Trophoblast cell (in vitro differentiated cells and primary cell): Measurements from ENCODE around the gene RBM20.
A peak's percentile ranks its signal among the peaks of the same experiment; 100 is the strongest.

Experiments
- DNase-seq, 2 donors: peaks; one replicate each; pipeline ENCODE4 v3.0.0-alpha.2; 2016
- H2AFZ ChIP-seq: 2 replicates; pipeline ENCODE4 v1.6.1; 2013; ENCODE audit warnings: low read length, moderate library complexity, mild to moderate bottlenecking; ENCODE audit not compliant: insufficient read depth, poor library complexity
- H2AK5ac ChIP-seq: 2 replicates; pipeline ENCODE4 v1.6.1; 2013; ENCODE audit warnings: mild to moderate bottlenecking, low read length
- H2BK120ac ChIP-seq: 2 replicates; pipeline ENCODE4 v1.6.1; 2013; ENCODE audit warnings: low read length, mild to moderate bottlenecking, moderate library complexity; ENCODE audit not compliant: insufficient read depth, poor library complexity
- H2BK12ac ChIP-seq: 2 replicates; pipeline ENCODE4 v1.6.1; 2013; ENCODE audit warnings: mild to moderate bottlenecking, low read length, moderate library complexity
- H2BK5ac ChIP-seq: 2 replicates; pipeline ENCODE4 v1.6.1; 2013; ENCODE audit warnings: low read length, low read depth, moderate library complexity, mild to moderate bottlenecking; ENCODE audit not compliant: poor library complexity
- H3K14ac ChIP-seq: 2 replicates; pipeline ENCODE4 v1.6.1; 2013; ENCODE audit warnings: mild to moderate bottlenecking, low read length
- H3K18ac ChIP-seq: 2 replicates; pipeline ENCODE4 v1.6.1; 2013; ENCODE audit warnings: mild to moderate bottlenecking, low read length
- H3K23ac ChIP-seq: 2 replicates; pipeline ENCODE4 v1.6.1; 2013; ENCODE audit warnings: low read length
- H3K27ac ChIP-seq: 2 replicates; pipeline ENCODE4 v1.5.1; 2013; ENCODE audit warnings: low read depth, mild to moderate bottlenecking, inconsistent platforms, low read length, moderate library complexity
- H3K27me3 ChIP-seq: 2 replicates; pipeline ENCODE4 v1.6.1; 2013; ENCODE audit warnings: inconsistent platforms, mild to moderate bottlenecking, low read length, moderate library complexity; ENCODE audit not compliant: insufficient read depth
- H3K36me3 ChIP-seq, 2 experiments: 1 replicate in 1 of 2; 2 replicates in 1 of 2; pipeline ENCODE4 v1.6.1; 2013; ENCODE audit warnings: low read length in 2 of 2, mild to moderate bottlenecking in 2 of 2, moderate library complexity in 1 of 2; ENCODE audit not compliant: insufficient read depth in 2 of 2, control insufficient read depth in 1 of 2
- H3K4ac ChIP-seq: 2 replicates; pipeline ENCODE4 v1.6.1; 2013; ENCODE audit warnings: low read depth, mild to moderate bottlenecking, low read length, moderate library complexity
- H3K4me1 ChIP-seq, 2 experiments: 1 replicate in 1 of 2; 2 replicates in 1 of 2; pipeline ENCODE4 v1.6.1; 2013; ENCODE audit warnings: low read length in 2 of 2, mild to moderate bottlenecking in 2 of 2, moderate library complexity in 1 of 2; ENCODE audit not compliant: insufficient read depth in 2 of 2, control insufficient read depth in 1 of 2
- H3K4me2 ChIP-seq: 2 replicates; pipeline ENCODE4 v1.6.1; 2013; ENCODE audit warnings: inconsistent platforms, mild to moderate bottlenecking, low read length, moderate library complexity
- H3K4me3 ChIP-seq: 2 replicates; pipeline ENCODE4 v1.5.1; 2013; ENCODE audit warnings: mild to moderate bottlenecking, low read depth, low read length, inconsistent platforms
- H3K79me1 ChIP-seq: one replicate; pipeline ENCODE4 v1.6.1; 2013; ENCODE audit warnings: low read length
- H3K79me2 ChIP-seq: 2 replicates; pipeline ENCODE4 v1.6.1; 2013; ENCODE audit warnings: low read length, mild to moderate bottlenecking; ENCODE audit not compliant: control insufficient read depth, insufficient read depth, poor library complexity
- H3K9ac ChIP-seq: 2 replicates; pipeline ENCODE4 v1.6.1; 2013; ENCODE audit warnings: mild to moderate bottlenecking, low read length
- H3K9me3 ChIP-seq: 2 replicates; pipeline ENCODE4 v1.6.1; 2013; ENCODE audit warnings: low read depth, mild to moderate bottlenecking, control low read depth, inconsistent platforms, low read length; ENCODE audit not compliant: insufficient read depth
- H4K12ac ChIP-seq: 2 replicates; pipeline ENCODE4 v1.6.1; 2013; ENCODE audit warnings: low read depth, mild to moderate bottlenecking, low read length, moderate library complexity
- H4K8ac ChIP-seq: 2 replicates; pipeline ENCODE4 v1.6.1; 2013; ENCODE audit warnings: low read depth, mild to moderate bottlenecking, low read length, moderate library complexity
- H4K91ac ChIP-seq: one replicate; pipeline ENCODE4 v1.6.1; 2013; ENCODE audit warnings: low read depth, mild to moderate bottlenecking, low read length, moderate library complexity
- WGBS: extraction: QIAGEN DNeasy Blood & Tissue Kit; methylation state at CpG from one replicate; pipeline ENCODE4 v1.1.7; 2013; ENCODE audit warnings: missing lambda C conversion rate; ENCODE audit not compliant: insufficient read length, insufficient coverage; ENCODE audit errors: extremely low coverage; 5-methylcytosine and 5-hydroxymethylcytosine counted together

RBM20 gene

DNA sequence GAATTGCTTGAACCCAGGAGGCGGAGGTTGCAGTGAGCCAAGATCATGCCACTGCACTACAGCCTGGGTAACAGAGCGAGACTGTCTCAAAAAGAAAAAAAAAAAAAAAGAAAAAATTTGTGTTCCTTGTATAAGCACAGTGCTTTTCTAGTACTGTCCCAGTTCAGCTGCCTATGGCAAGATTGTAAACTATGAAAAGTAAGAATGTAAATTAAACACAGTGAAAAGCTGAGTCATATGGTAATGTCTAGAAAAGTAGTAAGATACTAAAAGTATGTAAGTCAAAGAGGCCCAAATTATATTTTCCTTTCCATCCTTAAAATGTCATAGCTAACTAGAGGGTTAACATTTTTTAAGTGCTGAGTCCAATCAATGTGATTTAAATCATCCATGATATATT lies 42.8 kb downstream of the RBM20 start:
- no peak overlapping the region for H4K8ac ChIP-seq
- H3K27ac ChIP-seq, result no peak overlapping the region
- no peaks in the 10 kb centered on the region for H3K36me3 ChIP-seq
- no peak overlapping the region for H3K4me2 ChIP-seq
- H4K12ac ChIP-seq, result no peak overlapping the region
- H3K4ac ChIP-seq, result no peak overlapping the region
- no peaks in the 10 kb centered on the region for H3K27me3 ChIP-seq
- H2BK120ac ChIP-seq, result no peak overlapping the region
- no peak overlapping the region for H3K9ac ChIP-seq
- no peaks in the 10 kb centered on the region for H3K79me1 ChIP-seq
- no peak overlapping the region for H3K23ac ChIP-seq
- no peak overlapping the region for H2BK12ac ChIP-seq
- no peak overlapping the region for H2AK5ac ChIP-seq
- no peaks in the 10 kb centered on the region for H3K79me2 ChIP-seq
- H3K4me3 ChIP-seq, result no peak overlapping the region
- H3K4me1 ChIP-seq, result no peaks in the 10 kb centered on the region
- H3K14ac ChIP-seq, result no peak overlapping the region
- H3K18ac ChIP-seq, result no peak overlapping the region
- H4K91ac ChIP-seq, result no peak overlapping the region
- no peaks in the 10 kb centered on the region for H3K9me3 ChIP-seq
- no peak overlapping the region for H2BK5ac ChIP-seq
- H2AFZ ChIP-seq, result no peak overlapping the region
- DNase-seq, result peak in 1 of 2 donors; percentile 43
- no CpG with 5 or more reads among the region's 2 CpGs for WGBS

DNA sequence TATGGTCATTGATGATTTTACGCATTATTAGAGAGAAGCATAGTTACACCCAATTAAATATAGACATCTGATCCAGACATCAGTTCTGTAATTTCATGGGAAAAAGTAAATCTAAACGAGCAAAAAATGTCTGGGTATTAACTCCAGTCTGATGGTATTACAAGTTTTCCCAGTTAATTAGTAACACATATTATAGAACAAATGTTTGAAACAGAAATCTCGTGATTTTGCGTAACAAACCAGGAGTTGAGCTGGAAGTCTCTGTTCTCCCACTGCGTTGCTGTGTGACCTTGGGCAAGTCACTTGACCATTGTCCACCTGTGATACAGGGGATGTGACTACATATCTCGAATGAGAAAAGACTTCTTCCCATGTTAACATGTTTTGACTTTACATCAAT lies 43.3 kb downstream of the RBM20 start:
- H3K9me3 ChIP-seq, result no peaks in the 10 kb centered on the region
- no peaks in the 10 kb centered on the region for H3K36me3 ChIP-seq
- no peak overlapping the region for H3K27ac ChIP-seq
- no peak overlapping the region for H3K14ac ChIP-seq
- H3K4me1 ChIP-seq, result no peaks in the 10 kb centered on the region
- no peak overlapping the region for H3K18ac ChIP-seq
- WGBS, result no CpG with 5 or more reads among the region's 6 CpGs
- H3K23ac ChIP-seq, result no peak overlapping the region
- H2AK5ac ChIP-seq, result no peak overlapping the region
- no peak overlapping the region for H3K4me3 ChIP-seq
- no peak overlapping the region for H2AFZ ChIP-seq
- H3K79me1 ChIP-seq, result no peaks in the 10 kb centered on the region
- no peaks in the 10 kb centered on the region for H3K27me3 ChIP-seq
- DNase-seq, result no peak
- no peak overlapping the region for H3K4me2 ChIP-seq
- H4K12ac ChIP-seq, result no peak overlapping the region
- H4K8ac ChIP-seq, result no peak overlapping the region
- no peak overlapping the region for H2BK120ac ChIP-seq
- no peak overlapping the region for H4K91ac ChIP-seq
- no peak overlapping the region for H3K9ac ChIP-seq
- H3K79me2 ChIP-seq, result no peaks in the 10 kb centered on the region
- no peak overlapping the region for H2BK12ac ChIP-seq
- no peak overlapping the region for H2BK5ac ChIP-seq
- H3K4ac ChIP-seq, result no peak overlapping the region

DNA sequence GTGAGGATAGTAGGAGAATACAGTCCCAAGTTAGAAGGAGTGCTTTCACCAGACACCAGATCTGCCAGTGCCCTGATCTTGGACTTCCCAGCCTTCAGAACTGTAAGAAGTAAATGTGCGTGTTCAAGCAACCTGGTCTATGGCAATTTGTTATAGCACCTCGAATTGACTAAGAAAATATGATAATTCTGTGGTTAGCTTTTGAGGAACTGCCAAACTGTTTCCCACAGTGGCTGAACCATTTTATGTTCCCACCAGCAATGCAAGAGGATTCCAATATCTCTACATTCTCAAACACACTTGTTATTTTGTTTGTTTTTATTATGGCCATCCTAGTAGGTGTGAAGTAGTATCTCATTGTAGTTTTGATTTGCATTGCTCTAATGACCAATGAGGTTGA lies 47.0 kb downstream of the RBM20 start:
- no peaks in the 10 kb centered on the region for H3K79me2 ChIP-seq
- H4K8ac ChIP-seq, result no peak overlapping the region
- DNase-seq, result no peak
- H3K9me3 ChIP-seq, result no peaks in the 10 kb centered on the region
- H4K12ac ChIP-seq, result no peak overlapping the region
- H3K79me1 ChIP-seq, result no peaks in the 10 kb centered on the region
- no peak overlapping the region for H2BK5ac ChIP-seq
- H2BK120ac ChIP-seq, result no peak overlapping the region
- no peak overlapping the region for H2BK12ac ChIP-seq
- no peaks in the 10 kb centered on the region for H3K27me3 ChIP-seq
- H3K9ac ChIP-seq, result no peak overlapping the region
- H3K18ac ChIP-seq, result no peak overlapping the region
- H3K4me3 ChIP-seq, result no peak overlapping the region
- H4K91ac ChIP-seq, result no peak overlapping the region
- no CpG with 5 or more reads among the region's 2 CpGs for WGBS
- no peaks in the 10 kb centered on the region for H3K4me1 ChIP-seq
- H3K14ac ChIP-seq, result no peak overlapping the region
- H2AK5ac ChIP-seq, result no peak overlapping the region
- H3K23ac ChIP-seq, result no peak overlapping the region
- no peak overlapping the region for H2AFZ ChIP-seq
- H3K36me3 ChIP-seq, result no peaks in the 10 kb centered on the region
- no peak overlapping the region for H3K4me2 ChIP-seq
- no peak overlapping the region for H3K27ac ChIP-seq
- no peak overlapping the region for H3K4ac ChIP-seq

DNA sequence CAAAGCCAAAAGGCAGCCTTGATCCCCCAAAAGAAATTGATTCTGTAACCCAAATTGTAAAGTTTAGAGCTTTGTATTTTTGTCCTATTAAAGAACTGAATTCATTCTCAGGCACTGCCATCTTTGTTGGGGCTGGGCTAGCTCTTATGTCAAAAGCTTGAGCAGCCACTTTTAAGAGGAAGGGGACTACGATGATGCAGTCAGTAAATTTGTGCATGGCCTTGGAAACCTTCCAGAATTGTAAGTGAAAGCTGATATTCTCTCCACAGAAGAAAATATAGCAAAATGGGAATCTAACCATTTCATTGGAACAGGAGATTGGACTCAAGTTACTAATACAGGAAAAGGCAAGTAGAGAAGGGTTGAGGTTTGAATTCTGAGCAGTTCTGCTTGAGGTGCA lies 50.1 kb downstream of the RBM20 start:
- H2AFZ ChIP-seq, result no peak overlapping the region
- no peak overlapping the region for H4K12ac ChIP-seq
- H3K27me3 ChIP-seq, result no peaks in the 10 kb centered on the region
- no peak overlapping the region for H3K23ac ChIP-seq
- no CpG with 5 or more reads among the region's 1 CpG for WGBS
- H2BK5ac ChIP-seq, result no peak overlapping the region
- DNase-seq, result no peak
- no peak overlapping the region for H3K18ac ChIP-seq
- no peak overlapping the region for H3K4me3 ChIP-seq
- H3K4me1 ChIP-seq, result peaks cover 0 to 2% of the 10 kb centered on the region in 2 experiments
- no peak overlapping the region for H3K4ac ChIP-seq
- H4K8ac ChIP-seq, result no peak overlapping the region
- H3K36me3 ChIP-seq, result no peaks in the 10 kb centered on the region
- no peak overlapping the region for H3K14ac ChIP-seq
- H2BK12ac ChIP-seq, result no peak overlapping the region
- no peaks in the 10 kb centered on the region for H3K79me2 ChIP-seq
- no peaks in the 10 kb centered on the region for H3K79me1 ChIP-seq
- no peak overlapping the region for H3K4me2 ChIP-seq
- no peak overlapping the region for H3K9ac ChIP-seq
- no peak overlapping the region for H2BK120ac ChIP-seq
- H3K27ac ChIP-seq, result no peak overlapping the region
- no peak overlapping the region for H2AK5ac ChIP-seq
- H3K9me3 ChIP-seq, result no peaks in the 10 kb centered on the region
- H4K91ac ChIP-seq, result no peak overlapping the region
